MCF 10A (cell line): ENCODE data around the gene OCSTAMP. TPM values are rescaled to one million over a fixed set of nuclear protein-coding genes. Genes with fewer than 3 reads are reported as not detected.

Source experiments
- BruUV-seq: library from RNA; stranded (reverse); fragments of 400-500 nt; replicated peaks from 2 replicates; lab custom pipeline; 2021; lab: Mats Ljungman, UMichigan
- CTCF ChIA-PET: fragments of 300-600 bp; sonication (Branson Sonifier 250); formaldehyde crosslinking; extraction: SDS; loops from one replicate; lab custom pipeline; 2021; ENCODE audit warnings: antibody characterized with exemption, inconsistent platforms; lab: Yijun Ruan, JAX
- POLR2A ChIA-PET: fragments of 300-600, 350-650 bp; sonication (Branson Sonifier 250); formaldehyde crosslinking; extraction: SDS; loops from one replicate; lab custom pipeline; 2020; ENCODE audit warnings: antibody characterized with exemption, inconsistent platforms; lab: Yijun Ruan, JAX
- DNase-seq: peaks from one replicate; pipeline ENCODE4 v3.0.0-alpha.2; 2018; ENCODE audit not compliant: unreplicated experiment
- H3K27ac Mint-ChIP-seq: one replicate; pipeline ENCODE4 v1.8.0; 2022; ENCODE audit warnings: mild to moderate bottlenecking, low read depth, mixed read lengths; ENCODE audit not compliant: unreplicated experiment
- H3K27me3 Mint-ChIP-seq: one replicate; pipeline ENCODE4 v1.8.0; 2022; ENCODE audit warnings: mixed read lengths; ENCODE audit not compliant: insufficient read depth, unreplicated experiment
- H3K36me3 Mint-ChIP-seq: one replicate; pipeline ENCODE4 v1.8.0; 2022; ENCODE audit warnings: mild to moderate bottlenecking, moderate library complexity, mixed read lengths; ENCODE audit not compliant: insufficient read depth, unreplicated experiment
- H3K4me1 Mint-ChIP-seq: one replicate; pipeline ENCODE4 v1.8.0; 2022; ENCODE audit warnings: mixed read lengths; ENCODE audit not compliant: insufficient read depth, unreplicated experiment
- H3K4me3 Mint-ChIP-seq: one replicate; pipeline ENCODE4 v1.8.0; 2022; ENCODE audit warnings: mild to moderate bottlenecking, moderate library complexity, mixed read lengths; ENCODE audit not compliant: unreplicated experiment
- H3K9me3 Mint-ChIP-seq: one replicate; pipeline ENCODE4 v1.8.0; 2022; ENCODE audit warnings: mixed read lengths; ENCODE audit not compliant: unreplicated experiment
- intact Hi-C: fragments of 100-400 bp; cut with micrococcal nuclease; formaldehyde crosslinking; loops from 2 replicates; pipeline ENCODE4 v1.14.1; 2022
- total RNA-seq: library from RNA; stranded (reverse); gene quantifications from 2 replicates; pipeline ENCODE4 v1.2.3, GENCODE V29; 2022
- TF ChIP-seq, protein P1 (sequence below): fragments of 200-600 bp; IDR thresholded peaks from one replicate; pipeline ENCODE4 v1.8.0; 2022; ENCODE audit warnings: antibody characterized with exemption, mild to moderate bottlenecking; ENCODE audit not compliant: unreplicated experiment

OCSTAMP gene
- total RNA-seq, 1 experiment from 2014 or later: not detected

DNA sequence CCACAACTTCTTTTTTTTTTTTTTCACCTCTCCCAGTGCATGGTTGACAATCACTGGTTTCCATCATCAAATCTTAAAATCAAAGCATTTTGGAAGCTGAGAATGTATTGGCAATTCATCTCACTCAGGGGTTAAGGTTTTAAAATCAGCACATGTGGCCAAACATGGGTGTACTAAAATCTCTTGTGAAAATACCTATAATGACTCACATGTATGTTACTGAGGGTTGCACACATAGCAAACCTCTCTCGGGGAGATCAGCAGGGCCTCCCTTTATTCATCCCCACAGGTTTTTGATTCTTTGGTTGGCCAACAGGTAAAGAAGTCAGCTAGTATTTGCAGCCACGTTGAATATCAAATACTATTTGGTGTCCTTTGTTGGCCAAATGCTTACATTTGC is 44.3 kb upstream of the OCSTAMP start:
- ChIA-PET POLR2A (no interaction called here), CTCF (interaction anchor here (0.8 to 1.4 kb wide), 2 partner anchors 9 to 32 kb away, joined by 3 to 4 read pairs; no protein-coding TSS in a partner anchor)
- H3K9me3 Mint-ChIP-seq: no peaks in the 10 kb centered on the region
- no peak overlapping the region for H3K4me3 Mint-ChIP-seq
- TF ChIP-seq, protein P1, sequence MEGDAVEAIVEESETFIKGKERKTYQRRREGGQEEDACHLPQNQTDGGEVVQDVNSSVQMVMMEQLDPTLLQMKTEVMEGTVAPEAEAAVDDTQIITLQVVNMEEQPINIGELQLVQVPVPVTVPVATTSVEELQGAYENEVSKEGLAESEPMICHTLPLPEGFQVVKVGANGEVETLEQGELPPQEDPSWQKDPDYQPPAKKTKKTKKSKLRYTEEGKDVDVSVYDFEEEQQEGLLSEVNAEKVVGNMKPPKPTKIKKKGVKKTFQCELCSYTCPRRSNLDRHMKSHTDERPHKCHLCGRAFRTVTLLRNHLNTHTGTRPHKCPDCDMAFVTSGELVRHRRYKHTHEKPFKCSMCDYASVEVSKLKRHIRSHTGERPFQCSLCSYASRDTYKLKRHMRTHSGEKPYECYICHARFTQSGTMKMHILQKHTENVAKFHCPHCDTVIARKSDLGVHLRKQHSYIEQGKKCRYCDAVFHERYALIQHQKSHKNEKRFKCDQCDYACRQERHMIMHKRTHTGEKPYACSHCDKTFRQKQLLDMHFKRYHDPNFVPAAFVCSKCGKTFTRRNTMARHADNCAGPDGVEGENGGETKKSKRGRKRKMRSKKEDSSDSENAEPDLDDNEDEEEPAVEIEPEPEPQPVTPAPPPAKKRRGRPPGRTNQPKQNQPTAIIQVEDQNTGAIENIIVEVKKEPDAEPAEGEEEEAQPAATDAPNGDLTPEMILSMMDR: no peak
- intact Hi-C loops: no loop called here
- H3K27me3 Mint-ChIP-seq: peaks cover 25% of the 10 kb centered on the region
- DNase-seq: no peak
- no TSS peak for BruUV-seq
- no peak overlapping the region for H3K27ac Mint-ChIP-seq
- H3K36me3 Mint-ChIP-seq: no peaks in the 10 kb centered on the region
- no peaks in the 10 kb centered on the region for H3K4me1 Mint-ChIP-seq

DNA sequence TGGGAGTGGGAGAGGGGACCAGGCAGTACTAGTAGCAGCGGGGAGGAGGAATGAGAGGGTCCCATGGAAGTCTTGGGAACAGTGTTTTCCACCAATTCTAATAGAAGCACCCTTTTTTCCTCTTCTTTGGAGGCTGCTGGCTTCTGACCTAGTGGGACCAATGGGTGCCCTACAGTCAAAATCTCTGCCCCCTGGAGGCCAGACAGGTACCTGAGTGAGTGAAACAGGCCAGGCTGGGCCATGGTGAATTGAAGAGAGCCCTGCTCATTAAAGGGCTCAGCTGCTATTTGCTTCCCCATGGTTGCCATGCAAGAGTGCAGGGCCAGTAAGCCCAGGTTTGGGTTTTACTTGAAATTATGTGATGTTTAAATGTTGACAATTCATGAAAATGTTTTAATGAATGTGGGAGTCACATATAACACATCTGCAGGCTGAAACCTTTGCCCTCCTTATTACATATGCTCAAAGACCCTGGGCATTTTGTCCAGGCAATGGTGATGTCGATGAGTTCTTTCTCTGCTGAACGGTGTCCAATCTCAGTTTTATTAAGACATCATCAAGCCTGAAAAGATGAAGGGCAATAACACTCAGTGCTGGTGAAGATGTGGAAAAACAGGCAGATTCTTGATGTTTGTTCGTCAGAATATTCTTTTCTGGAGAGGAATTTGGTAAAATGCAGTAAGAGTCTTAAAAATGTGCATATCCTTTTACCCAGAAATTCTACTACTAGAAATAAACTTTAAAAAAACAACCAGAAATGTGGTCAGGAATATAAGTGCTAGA is 42.3 kb upstream of the OCSTAMP start:
- ChIA-PET CTCF (interaction anchor here (0.7 kb wide), 1 partner anchor 324 kb away, joined by 3 read pairs; no protein-coding TSS in a partner anchor), POLR2A (no interaction called here)
- peak; percentile 11 for DNase-seq
- TF ChIP-seq, protein P1: no peak
- peaks cover 25% of the 10 kb centered on the region for H3K27me3 Mint-ChIP-seq
- H3K9me3 Mint-ChIP-seq: no peaks in the 10 kb centered on the region
- intact Hi-C loops: no loop called here
- no peaks in the 10 kb centered on the region for H3K4me1 Mint-ChIP-seq
- no peak overlapping the region for H3K27ac Mint-ChIP-seq
- H3K4me3 Mint-ChIP-seq: no peak overlapping the region
- H3K36me3 Mint-ChIP-seq: no peaks in the 10 kb centered on the region
- no TSS peak for BruUV-seq

DNA sequence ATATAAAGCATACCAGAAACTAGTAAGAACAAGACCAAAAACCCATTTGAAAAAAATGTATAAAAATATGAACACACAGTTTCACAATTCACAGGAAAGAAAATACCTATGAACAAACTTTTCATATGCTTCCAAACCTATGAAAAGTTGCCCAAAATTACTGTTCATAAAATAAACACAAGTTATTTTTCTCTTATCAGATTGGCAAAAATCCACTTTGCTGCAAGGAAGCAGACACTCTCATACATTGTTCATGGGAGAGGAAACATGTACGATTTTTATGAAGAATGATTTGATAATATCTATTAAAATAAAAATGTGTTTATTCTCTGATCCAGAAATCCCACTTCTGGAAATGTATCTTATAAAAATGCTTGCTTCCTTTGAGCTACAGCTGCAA is 40.0 kb upstream of the OCSTAMP start:
- Mint-ChIP-seq H3K4me1 (no peaks in the 10 kb centered on the region), H3K27me3 (peaks cover 16% of the 10 kb centered on the region), H3K36me3 (no peaks in the 10 kb centered on the region), H3K9me3 (no peaks in the 10 kb centered on the region), H3K27ac (no peak overlapping the region), H3K4me3 (no peak overlapping the region)
- no peak for DNase-seq
- intact Hi-C loops: no loop called here
- ChIA-PET POLR2A (interaction anchor here (0.7 kb wide), 1 partner anchor 13 kb away, joined by 3 read pairs; no protein-coding TSS in a partner anchor), CTCF (interaction anchor here (0.6 to 0.7 kb wide), 2 partner anchors 29 to 976 kb away, joined by 4 to 5 read pairs; no protein-coding TSS in a partner anchor)
- TF ChIP-seq, protein P1: no peak
- no TSS peak for BruUV-seq
